B cell (primary cell): ENCODE data around the gene FCRL2. TPM values are rescaled to one million over a fixed set of nuclear protein-coding genes. Genes with fewer than 3 reads are reported as not detected.
A peak's percentile ranks its signal among the peaks of the same experiment; 100 is the strongest.

Source experiments
- ATAC-seq: fragments of 200-7000 bp; cut with Tn5 transposase; one replicate; pipeline ENCODE4 v1.10.0; 2021; ENCODE audit warnings: low read depth, mild to moderate bottlenecking, moderate number of reproducible peaks, moderate library complexity
- CTCF ChIA-PET: fragments of 350-600 bp; sonication (Branson Sonifier 250); formaldehyde crosslinking; loops from one replicate; lab custom pipeline; 2021; ENCODE audit warnings: antibody characterized with exemption, inconsistent platforms; lab: Charles Lee
- POLR2A ChIA-PET: fragments of 350-600 bp; sonication (Branson Sonifier 250); formaldehyde crosslinking; loops from one replicate; lab custom pipeline; 2021; ENCODE audit warnings: antibody characterized with exemption; lab: Charles Lee
- DNase-seq: peaks from one replicate; pipeline ENCODE4 v3.0.0; 2013
- H2AFZ ChIP-seq: 2 replicates; pipeline ENCODE4 v1.6.1; 2012; ENCODE audit warnings: mild to moderate bottlenecking, low read depth, low read length; ENCODE audit not compliant: insufficient read depth, poor library complexity, severe bottlenecking
- H3K27ac ChIP-seq, 2 donors: 1 replicate in 1 of 2; 2 replicates in 1 of 2; pipeline ENCODE4 v1.5.1; 2012 to 2013; ENCODE audit warnings: low read length in 2 of 2, mild to moderate bottlenecking in 2 of 2, moderate library complexity in 1 of 2
- H3K27me3 ChIP-seq, 4 experiments: fragments of 200-600 bp in 1 of 4; sonication (generic) in 1 of 4; replicated peaks in 1 of 4; 1 replicate in 2 of 4; 2 replicates in 2 of 4; pipeline versions ENCODE4 v1.6.1 to v1.7.0; 2013 to 2016; ENCODE audit warnings: low read length in 3 of 4, mild to moderate bottlenecking in 2 of 4, mixed read lengths in 1 of 4, moderate library complexity in 1 of 4; ENCODE audit not compliant: insufficient read depth in 4 of 4, control insufficient read depth in 3 of 4; ENCODE audit errors: control extremely low read depth in 1 of 4
- H3K36me3 ChIP-seq, 2 experiments: replicated peaks in 1 of 2; 1 replicate in 1 of 2; 2 replicates in 1 of 2; pipeline versions ENCODE4 v1.6.1 to v1.7.1; 2013; ENCODE audit warnings: low read length in 1 of 2; ENCODE audit not compliant: insufficient read depth in 2 of 2, control insufficient read depth in 1 of 2; ENCODE audit errors: control extremely low read depth in 1 of 2, extremely low read depth in 1 of 2
- H3K4me1 ChIP-seq, 2 donors: fragments of 200-600 bp in 1 of 2; sonication (generic) in 1 of 2; 1 replicate in 1 of 2; 2 replicates in 1 of 2; pipeline versions ENCODE4 v1.5.1 to v1.6.1; 2013 to 2017; ENCODE audit warnings: low read length in 2 of 2; ENCODE audit not compliant: control insufficient read depth in 2 of 2, insufficient read depth in 2 of 2
- H3K4me2 ChIP-seq: replicated peaks from 2 replicates; pipeline ENCODE3; 2012; ENCODE audit warnings: mild to moderate bottlenecking, low read depth, low read length; ENCODE audit not compliant: poor library complexity, severe bottlenecking
- H3K4me3 ChIP-seq, 5 experiments: fragments of 200-600 bp in 1 of 5; sonication (generic) in 1 of 5; 1 replicate in 3 of 5; 2 replicates in 2 of 5; pipeline versions ENCODE4 v1.5.1 to v1.7.0; 2011 to 2016; ENCODE audit warnings: low read length in 4 of 5, mild to moderate bottlenecking in 4 of 5, low read depth in 2 of 5, control low read depth in 1 of 5, moderate library complexity in 1 of 5; ENCODE audit not compliant: insufficient read depth in 1 of 5; ENCODE audit errors: control extremely low read depth in 1 of 5, extremely low read depth in 1 of 5
- H3K79me2 ChIP-seq: fragments of 200-600 bp; sonication (generic); one replicate; pipeline ENCODE4 v1.6.0; 2016; ENCODE audit warnings: low read length; ENCODE audit not compliant: control insufficient read depth, insufficient read depth
- H3K9ac ChIP-seq: fragments of 200-600 bp; sonication (generic); 2 replicates; pipeline ENCODE4 v1.6.1; 2017; ENCODE audit warnings: mild to moderate bottlenecking, low read length, moderate library complexity
- H3K9me3 ChIP-seq, 3 donors: one replicate each; pipeline versions ENCODE4 v1.6.1 to v1.7.1; 2013; ENCODE audit warnings: low read length in 2 of 3; ENCODE audit not compliant: control insufficient read depth in 2 of 3, insufficient read depth in 1 of 3; ENCODE audit errors: control extremely low read depth in 1 of 3
- H4K20me1 ChIP-seq: 2 replicates; pipeline ENCODE4 v1.6.0; 2012; ENCODE audit warnings: mild to moderate bottlenecking, low read length; ENCODE audit not compliant: insufficient read depth, control insufficient read depth, poor library complexity, severe bottlenecking
- H3K27ac Mint-ChIP-seq: one replicate; pipeline ENCODE4 v1.8.0; 2021; ENCODE audit warnings: mixed read lengths
- H3K27me3 Mint-ChIP-seq: one replicate; pipeline ENCODE4 v1.8.0; 2021; ENCODE audit warnings: mixed read lengths
- H3K4me1 Mint-ChIP-seq: one replicate; pipeline ENCODE4 v1.8.0; 2021; ENCODE audit warnings: mixed read lengths
- H3K4me3 Mint-ChIP-seq: one replicate; pipeline ENCODE4 v1.8.0; 2021; ENCODE audit warnings: mixed read lengths
- H3K9me3 Mint-ChIP-seq: one replicate; pipeline ENCODE4 v1.8.0; 2022; ENCODE audit warnings: mixed read lengths; ENCODE audit not compliant: insufficient read depth
- CTCF ChIP-seq: fragments of 200-600 bp; IDR thresholded peaks from one replicate; pipeline ENCODE4 v1.8.0; 2022; ENCODE audit warnings: antibody characterized with exemption, mild to moderate bottlenecking
- EZH2 ChIP-seq: IDR thresholded peaks from 2 replicates; pipeline ENCODE4 v1.6.1; 2012; ENCODE audit warnings: borderline replicate concordance, low read depth, mild to moderate bottlenecking, moderate library complexity, low read length; ENCODE audit not compliant: insufficient read depth, poor library complexity, severe bottlenecking
- WGBS: methylation state at CpG from one replicate; pipeline ENCODE4 v1.1.5; 2013; ENCODE audit warnings: missing lambda C conversion rate; ENCODE audit not compliant: insufficient coverage; 5-methylcytosine and 5-hydroxymethylcytosine counted together
- intact Hi-C: fragments of 100-400 bp; cut with micrococcal nuclease; formaldehyde crosslinking; loops from one replicate; pipeline ENCODE4 v1.10.0; 2022
- polyA plus RNA-seq: library from polyadenylated mRNA; depleted of rRNA; stranded (reverse); fragments of >200 nt; gene quantifications from 2 replicates; pipeline ENCODE4 v1.2.3, GENCODE V29; 2012
- total RNA-seq, 2 donors: library from RNA; stranded (reverse); fragments of 120-200 nt in 1 of 2; gene quantifications; 1 replicate in 1 of 2; 2 replicates in 1 of 2; pipeline versions ENCODE4 v1.2.3 to v1.2.4, GENCODE V29; 2013 to 2022

FCRL2 gene
- total and polyA plus RNA-seq, 2 donors (not counting 1 experiment from before 2014, with no cell fraction given): 78.3 to 184 TPM

- no peak overlapping the region for H3K9ac ChIP-seq
- no peaks in the 10 kb centered on the region for H4K20me1 ChIP-seq
- ChIA-PET CTCF (interaction anchor here (0.6 to 2.0 kb wide), 6 partner anchors 13 to 424 kb away, joined by 3 to 9 read pairs (median 4); no protein-coding TSS in a partner anchor), POLR2A (no interaction called here)
- H3K27me3 ChIP-seq: no peaks in the 10 kb centered on the region
- DNase-seq: no peak
- Mint-ChIP-seq H3K9me3 (no peaks in the 10 kb centered on the region), H3K4me1 (peaks cover 32% of the 10 kb centered on the region), H3K4me3 (no peak overlapping the region), H3K27me3 (no peaks in the 10 kb centered on the region), H3K27ac (no peak overlapping the region)
- no peak overlapping the region for H3K27ac ChIP-seq
- WGBS: no CpG with 5 or more reads among the region's 1 CpG
- H3K79me2 ChIP-seq: peaks cover 50% of the 10 kb centered on the region
- H3K4me2 ChIP-seq: no peak overlapping the region
- intact Hi-C loops: no loop called here
- H3K9me3 ChIP-seq: peaks cover under 1 to 3% (median 3%) of the 10 kb centered on the region in 3 donors
- no peak overlapping the region for H3K4me3 ChIP-seq
- TF ChIP-seq EZH2 (no peak), CTCF (no peak)
- H3K4me1 ChIP-seq: peaks cover 8 to 11% of the 10 kb centered on the region in 2 donors
- peaks cover 26 to 81% of the 10 kb centered on the region in 2 experiments for H3K36me3 ChIP-seq
- no peak overlapping the region for H2AFZ ChIP-seq
- ATAC-seq: no peak
Observed at GRCh38 chr1:157753611-157754010, 23.3 kb downstream of the FCRL2 start.

DNA sequence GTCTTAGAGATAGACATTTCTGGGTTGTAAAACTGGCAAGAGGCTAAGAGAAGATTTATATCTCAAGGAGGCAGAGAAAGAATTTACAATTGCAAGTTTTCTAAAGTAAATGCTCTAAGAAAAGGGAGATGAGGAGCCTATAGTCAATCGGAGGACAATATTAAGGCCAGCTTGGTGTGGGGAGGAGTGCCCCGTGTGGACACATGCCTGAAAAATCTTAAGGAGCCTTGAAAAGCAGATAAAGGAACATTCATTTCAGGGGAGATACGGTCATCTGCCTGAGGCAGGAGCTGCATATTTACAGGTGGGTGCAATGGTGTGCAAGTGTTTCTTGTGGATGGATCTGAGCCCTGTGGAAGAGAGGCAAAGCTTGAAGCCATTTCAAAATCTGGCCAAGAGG is 25.6 kb downstream of the FCRL2 start:
- Histone ChIP-seq H3K4me2 (no peak overlapping the region), H3K27ac (peak overlapping the region in 1 of 2 donors; percentile 9), H3K79me2 (peaks cover 28% of the 10 kb centered on the region), H3K36me3 (peaks cover 24 to 80% of the 10 kb centered on the region in 2 experiments), H4K20me1 (no peaks in the 10 kb centered on the region), H3K4me3 (no peak overlapping the region), H2AFZ (no peak overlapping the region), H3K27me3 (no peaks in the 10 kb centered on the region), H3K4me1 (peaks cover 12 to 16% of the 10 kb centered on the region in 2 donors), H3K9me3 (no peaks in the 10 kb centered on the region), H3K9ac (no peak overlapping the region)
- Mint-ChIP-seq H3K4me1 (peaks cover 41% of the 10 kb centered on the region), H3K27me3 (no peaks in the 10 kb centered on the region), H3K9me3 (no peaks in the 10 kb centered on the region), H3K4me3 (no peak overlapping the region), H3K27ac (peak overlapping the region; percentile 72)
- ATAC-seq: no peak
- WGBS: 91% methylated on average over 3 of the region's 3 CpGs
- ChIA-PET CTCF (interaction anchor here (0.9 to 4.0 kb wide), 10 partner anchors 12 to 172 kb away, joined by 3 to 17 read pairs (median 3); partner anchors contain the start of gene FCRL3), POLR2A (no interaction called here)
- DNase-seq: no peak
- intact Hi-C loops: no loop called here
- TF ChIP-seq EZH2: no peak
- peak; percentile 8 for TF ChIP-seq CTCF
